ENCODE measurements around the gene NAV2. TPM values are rescaled to one million over a fixed set of nuclear protein-coding genes. Genes with fewer than 3 reads are reported as not detected.
A peak's percentile ranks its signal among the peaks of the same experiment; 100 is the strongest.
"Not testable (repeated sequence)": the region's sequence is repeated elsewhere in the genome, so short reads cannot be mapped to it uniquely, and the experiment has no call there.

The NAV2 gene
- total RNA-seq, 2 donors from 2014 or later: 26.4 to 35.5 TPM

GRCh38 chr11:20125927-20126326, 413.3 kb downstream of the NAV2 start:
- TF ChIP-seq, protein P1, sequence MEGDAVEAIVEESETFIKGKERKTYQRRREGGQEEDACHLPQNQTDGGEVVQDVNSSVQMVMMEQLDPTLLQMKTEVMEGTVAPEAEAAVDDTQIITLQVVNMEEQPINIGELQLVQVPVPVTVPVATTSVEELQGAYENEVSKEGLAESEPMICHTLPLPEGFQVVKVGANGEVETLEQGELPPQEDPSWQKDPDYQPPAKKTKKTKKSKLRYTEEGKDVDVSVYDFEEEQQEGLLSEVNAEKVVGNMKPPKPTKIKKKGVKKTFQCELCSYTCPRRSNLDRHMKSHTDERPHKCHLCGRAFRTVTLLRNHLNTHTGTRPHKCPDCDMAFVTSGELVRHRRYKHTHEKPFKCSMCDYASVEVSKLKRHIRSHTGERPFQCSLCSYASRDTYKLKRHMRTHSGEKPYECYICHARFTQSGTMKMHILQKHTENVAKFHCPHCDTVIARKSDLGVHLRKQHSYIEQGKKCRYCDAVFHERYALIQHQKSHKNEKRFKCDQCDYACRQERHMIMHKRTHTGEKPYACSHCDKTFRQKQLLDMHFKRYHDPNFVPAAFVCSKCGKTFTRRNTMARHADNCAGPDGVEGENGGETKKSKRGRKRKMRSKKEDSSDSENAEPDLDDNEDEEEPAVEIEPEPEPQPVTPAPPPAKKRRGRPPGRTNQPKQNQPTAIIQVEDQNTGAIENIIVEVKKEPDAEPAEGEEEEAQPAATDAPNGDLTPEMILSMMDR (IDR thresholded peaks at IDR 0.05): no peak
- no peak for TF ChIP-seq POLR2A (IDR thresholded peaks at IDR 0.05)
- H3K4me3 ChIP-seq: no peak overlapping the region
- intact Hi-C loops (cut with DNase I): loop anchor here (5.0 kb wide), 2 partner anchors 179 to 226 kb away; no protein-coding TSS in a partner anchor
- no peak overlapping the region for H3K27ac ChIP-seq
- H3K4me1 ChIP-seq: no peaks in the 10 kb centered on the region
- H3K27me3 ChIP-seq: no peaks in the 10 kb centered on the region
- no peaks in the 10 kb centered on the region for H3K36me3 ChIP-seq (replicated peaks in 1 of 2; ENCODE audit: insufficient read depth in 1 of 2, low read depth in 2 of 2)
- DNase-seq: no peak
- H3K9me3 ChIP-seq: no peaks in the 10 kb centered on the region
- no peak for ATAC-seq
- 79 to 81% methylated on average over 6 of the region's 6 CpGs for WGBS, 2 donors

DNA sequence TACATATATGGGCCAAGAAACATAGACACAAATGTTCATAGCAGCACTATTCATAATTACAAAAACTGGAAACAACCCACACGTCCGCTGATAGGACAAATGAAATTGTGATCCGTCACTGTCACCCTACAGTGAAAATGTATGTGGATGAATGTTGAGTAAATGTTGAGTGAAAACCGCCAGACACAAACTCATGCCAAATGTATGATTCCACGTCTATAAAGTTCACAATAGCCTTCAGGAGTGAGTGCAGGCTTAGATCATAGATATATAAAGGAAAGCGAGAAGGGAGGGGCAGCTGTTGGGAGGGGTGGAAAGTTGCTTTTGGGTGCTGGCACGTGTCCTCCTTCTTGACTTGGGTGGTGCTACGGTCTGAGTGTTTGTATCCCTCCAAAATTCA, 414.1 kb downstream of the NAV2 start:
- H3K27ac ChIP-seq: no peak overlapping the region
- intact Hi-C loops (cut with DNase I): loop anchor here (5.0 kb wide), 2 partner anchors 179 to 226 kb away; no protein-coding TSS in a partner anchor
- H3K9me3 ChIP-seq: no peaks in the 10 kb centered on the region
- TF ChIP-seq, protein P1 (IDR thresholded peaks at IDR 0.05): no peak
- no peak for TF ChIP-seq POLR2A (IDR thresholded peaks at IDR 0.05)
- WGBS, 2 donors: 81 to 85% methylated on average over 8 of the region's 8 CpGs
- H3K27me3 ChIP-seq: no peaks in the 10 kb centered on the region
- DNase-seq (no peak), ATAC-seq (no peak)
- H3K36me3 ChIP-seq (replicated peaks in 1 of 2; ENCODE audit: insufficient read depth in 1 of 2, low read depth in 2 of 2): no peaks in the 10 kb centered on the region
- H3K4me1 ChIP-seq: peaks cover under 1% of the 10 kb centered on the region
- no peak overlapping the region for H3K4me3 ChIP-seq

GRCh38 chr11:20127671-20128527, 415.3 kb downstream of the NAV2 start:
- no peak overlapping the region for H3K27ac ChIP-seq
- H3K4me1 ChIP-seq: peaks cover 7% of the 10 kb centered on the region
- H3K9me3 ChIP-seq: no peaks in the 10 kb centered on the region
- TF ChIP-seq POLR2A (IDR thresholded peaks at IDR 0.05): no peak
- TF ChIP-seq, protein P1 (IDR thresholded peaks at IDR 0.05): peak; percentile 41 to 85 (median 83)
- peak; percentile 78 for ATAC-seq
- H3K27me3 ChIP-seq: no peaks in the 10 kb centered on the region
- no peak overlapping the region for H3K4me3 ChIP-seq
- DNase-seq: peak; percentile 75 to 84 (median 81)
- H3K36me3 ChIP-seq (replicated peaks in 1 of 2; ENCODE audit: insufficient read depth in 1 of 2, low read depth in 2 of 2): no peaks in the 10 kb centered on the region
- WGBS, 2 donors: 53 to 56% methylated on average over 14 to 16 of the region's 16 CpGs
- intact Hi-C loops (cut with DNase I): loop anchor here (5.0 kb wide), 2 partner anchors 181 to 224 kb away; no protein-coding TSS in a partner anchor

- intact Hi-C loops (cut with DNase I): loop anchor here (5.0 kb wide), 2 partner anchors 181 to 224 kb away; no protein-coding TSS in a partner anchor
- not testable (repeated sequence) for ATAC-seq
- WGBS, 2 donors: 74 to 80% methylated on average over 7 of the region's 7 CpGs
Measured at GRCh38 chr11:20128528-20128825, 415.8 kb downstream of the NAV2 start.

DNA sequence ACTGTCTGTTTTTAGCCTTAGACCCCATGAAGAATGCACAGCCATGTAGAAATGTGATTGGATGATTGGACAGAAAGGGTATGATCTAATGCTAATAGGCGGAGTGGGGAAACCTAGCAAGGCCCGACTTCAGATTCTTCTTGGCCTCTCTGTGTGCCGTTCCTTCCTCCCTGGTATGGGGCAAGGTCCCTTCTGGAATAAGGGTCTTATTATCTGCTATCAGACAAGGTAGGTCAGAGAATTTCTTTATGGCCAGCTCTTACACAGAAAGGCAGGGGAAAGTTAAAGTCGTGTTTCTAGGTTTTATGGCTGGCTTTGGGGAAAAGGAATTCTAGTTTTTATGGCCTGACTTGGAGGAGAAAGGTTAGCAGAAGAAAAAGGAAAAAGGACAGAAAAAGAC, 417.0 kb downstream of the NAV2 start:
- no peaks in the 10 kb centered on the region for H3K9me3 ChIP-seq
- 72 to 80% methylated on average over 4 of the region's 4 CpGs for WGBS, 2 donors
- no peak for DNase-seq
- H3K27ac ChIP-seq: no peak overlapping the region
- intact Hi-C loops (cut with DNase I): loop anchor here (5.0 to 10.0 kb wide), 3 partner anchors 182 to 575 kb away; no protein-coding TSS in a partner anchor
- TF ChIP-seq, protein P1 (IDR thresholded peaks at IDR 0.05): no peak
- no peak for TF ChIP-seq POLR2A (IDR thresholded peaks at IDR 0.05)
- H3K4me3 ChIP-seq: no peak overlapping the region
- peaks cover 7% of the 10 kb centered on the region for H3K4me1 ChIP-seq
- no peaks in the 10 kb centered on the region for H3K36me3 ChIP-seq (replicated peaks in 1 of 2; ENCODE audit: insufficient read depth in 1 of 2, low read depth in 2 of 2)
- ATAC-seq: no peak
- no peaks in the 10 kb centered on the region for H3K27me3 ChIP-seq

More at GRCh38 chr11:20128528-20128825, 415.8 kb downstream of the NAV2 start:
- H3K4me3 ChIP-seq; H3K36me3 ChIP-seq (replicated peaks in 1 of 2; ENCODE audit: insufficient read depth in 1 of 2, low read depth in 2 of 2); H3K4me1 ChIP-seq; H3K27me3 ChIP-seq; H3K27ac ChIP-seq; H3K9me3 ChIP-seq; DNase-seq: not testable (repeated sequence)

All from body of pancreas (tissue), 4 donors.